ENCODE measurements around the gene DHCR24. TPM values are rescaled to one million over a fixed set of nuclear protein-coding genes. Genes with fewer than 3 reads are reported as not detected.

The DHCR24 gene
- total and polyA plus RNA-seq, 2 of the 13 experiments (the other 11 are each of a cell fraction or from before 2014, with no cell fraction given): 374 to 448 TPM

DNA sequence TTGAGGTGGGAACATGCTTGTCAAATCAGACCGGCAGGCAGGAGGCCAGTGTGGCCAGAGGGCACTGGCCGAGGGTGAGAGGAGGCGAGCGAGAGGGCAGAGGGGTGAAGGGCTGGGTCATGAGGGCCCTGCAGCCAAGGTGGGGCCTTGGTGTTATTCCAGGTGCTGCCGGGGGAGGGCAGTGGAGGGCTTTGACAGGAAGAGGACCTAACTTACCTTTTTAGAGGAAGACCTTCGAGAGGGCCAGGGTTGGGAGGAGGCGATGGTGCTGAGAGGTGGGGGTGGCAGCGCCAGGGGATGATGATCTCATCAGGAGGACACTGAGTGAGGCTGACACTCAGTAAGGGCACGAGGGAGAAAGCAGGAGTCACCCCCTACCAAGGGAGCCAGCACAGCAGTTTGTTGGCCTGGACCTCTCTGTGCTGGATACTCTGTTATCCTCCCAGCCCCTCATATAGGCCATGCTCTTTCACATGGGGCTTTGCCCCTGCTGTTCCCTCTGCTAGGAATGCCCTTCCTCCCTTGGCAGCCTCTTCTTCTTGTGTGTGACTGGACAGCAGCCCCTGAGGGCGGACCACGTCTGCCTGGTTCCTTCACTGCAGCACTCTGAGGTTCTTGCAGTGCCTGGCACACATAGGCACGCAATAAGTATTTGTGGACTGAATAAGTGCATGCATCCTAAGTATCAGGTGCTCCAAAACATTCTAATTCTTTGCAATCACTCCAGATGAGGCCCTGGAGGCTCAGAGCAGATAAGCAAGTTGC, 78.4 kb downstream of the DHCR24 start (continued):
- TF ChIP-seq ZNF687 (CRISPR knock-in tag; IDR thresholded peaks at IDR 0.05) (peak; percentile 21; the same call in 1 of the 2 replicates), STAG1 (CRISPR knock-in tag; IDR thresholded peaks at IDR 0.05) (0 out of 2 replicates have a peak, but pooled peaks have one; percentile 9), ZBTB37 (CRISPR knock-in tag; IDR thresholded peaks at IDR 0.05) (no peak), ARID4A (CRISPR knock-in tag; IDR thresholded peaks at IDR 0.05; ENCODE audit: borderline replicate concordance) (0 out of 2 replicates have a peak, but pooled peaks have one; percentile 10), ZNF557 (CRISPR knock-in tag; IDR thresholded peaks at IDR 0.05) (no peak), IRF9 (CRISPR knock-in tag; IDR thresholded peaks at IDR 0.05; ENCODE audit: borderline replicate concordance) (no peak), RARG (CRISPR knock-in tag; IDR thresholded peaks at IDR 0.05; ENCODE audit: low read depth) (no peak)
- TF ChIP-seq, protein P1, sequence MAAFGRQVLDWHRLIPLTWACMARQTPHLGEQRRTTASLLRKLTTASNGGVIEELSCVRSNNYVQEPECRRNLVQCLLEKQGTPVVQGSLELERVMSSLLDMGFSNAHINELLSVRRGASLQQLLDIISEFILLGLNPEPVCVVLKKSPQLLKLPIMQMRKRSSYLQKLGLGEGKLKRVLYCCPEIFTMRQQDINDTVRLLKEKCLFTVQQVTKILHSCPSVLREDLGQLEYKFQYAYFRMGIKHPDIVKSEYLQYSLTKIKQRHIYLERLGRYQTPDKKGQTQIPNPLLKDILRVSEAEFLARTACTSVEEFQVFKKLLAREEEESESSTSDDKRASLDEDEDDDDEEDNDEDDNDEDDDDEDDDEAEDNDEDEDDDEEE (CRISPR knock-in tag; IDR thresholded peaks at IDR 0.05): no peak
- TF ChIP-seq, protein P2, sequence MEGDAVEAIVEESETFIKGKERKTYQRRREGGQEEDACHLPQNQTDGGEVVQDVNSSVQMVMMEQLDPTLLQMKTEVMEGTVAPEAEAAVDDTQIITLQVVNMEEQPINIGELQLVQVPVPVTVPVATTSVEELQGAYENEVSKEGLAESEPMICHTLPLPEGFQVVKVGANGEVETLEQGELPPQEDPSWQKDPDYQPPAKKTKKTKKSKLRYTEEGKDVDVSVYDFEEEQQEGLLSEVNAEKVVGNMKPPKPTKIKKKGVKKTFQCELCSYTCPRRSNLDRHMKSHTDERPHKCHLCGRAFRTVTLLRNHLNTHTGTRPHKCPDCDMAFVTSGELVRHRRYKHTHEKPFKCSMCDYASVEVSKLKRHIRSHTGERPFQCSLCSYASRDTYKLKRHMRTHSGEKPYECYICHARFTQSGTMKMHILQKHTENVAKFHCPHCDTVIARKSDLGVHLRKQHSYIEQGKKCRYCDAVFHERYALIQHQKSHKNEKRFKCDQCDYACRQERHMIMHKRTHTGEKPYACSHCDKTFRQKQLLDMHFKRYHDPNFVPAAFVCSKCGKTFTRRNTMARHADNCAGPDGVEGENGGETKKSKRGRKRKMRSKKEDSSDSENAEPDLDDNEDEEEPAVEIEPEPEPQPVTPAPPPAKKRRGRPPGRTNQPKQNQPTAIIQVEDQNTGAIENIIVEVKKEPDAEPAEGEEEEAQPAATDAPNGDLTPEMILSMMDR (CRISPR knock-in tag; IDR thresholded peaks at IDR 0.05): peak; percentile 31

Measured in HepG2 (cell line).